H1 (cell line): ENCODE data around the gene CLEC4E. TPM values are rescaled to one million over a fixed set of nuclear protein-coding genes. Genes with fewer than 3 reads are reported as not detected.

Source experiments
- CTCF ChIA-PET: fragments of 300-600 bp; sonication (Branson Sonifier 250); formaldehyde crosslinking; loops from one replicate; lab custom pipeline; 2021; ENCODE audit not compliant: partially characterized antibody; lab: Charles Lee
- POLR2A ChIA-PET: fragments of 300-600 bp; sonication (Branson Sonifier 250); formaldehyde crosslinking; loops from one replicate; lab custom pipeline; 2021; ENCODE audit warnings: inconsistent platforms; ENCODE audit not compliant: partially characterized antibody; lab: Charles Lee
- DNase-seq, 2 experiments: peaks; one replicate each; pipeline versions ENCODE4 v3.0.0 to v3.0.0-alpha.2; 2010 to 2022; ENCODE audit warnings: low spot score in 2 of 2, low read depth in 1 of 2, mixed read lengths in 1 of 2
- FAIRE-seq: peaks from 2 replicates; lab custom pipeline; 2011; peaks lifted over from hg19 to GRCh38; lab: Jason Lieb, UNC
- H2AFZ ChIP-seq: 2 replicates; pipeline ENCODE4 v1.8.1; 2012; ENCODE audit warnings: low read length, inconsistent platforms
- H2AK5ac ChIP-seq: 2 replicates; pipeline ENCODE4 v1.6.1; 2013; ENCODE audit warnings: low read depth, low read length
- H2BK120ac ChIP-seq: replicated peaks from 2 replicates; pipeline ENCODE3; 2013; ENCODE audit warnings: low read depth, low read length, inconsistent platforms
- H2BK12ac ChIP-seq: 2 replicates; pipeline ENCODE4 v1.6.1; 2013; ENCODE audit warnings: low read depth, low read length
- H2BK15ac ChIP-seq: 2 replicates; pipeline ENCODE4 v1.6.1; 2013; ENCODE audit warnings: low read length
- H2BK20ac ChIP-seq: 2 replicates; pipeline ENCODE4 v1.6.1; 2013; ENCODE audit warnings: low read length
- H2BK5ac ChIP-seq: 2 replicates; pipeline ENCODE4 v1.6.1; 2013; ENCODE audit warnings: low read depth, low read length
- H3K14ac ChIP-seq: 2 replicates; pipeline ENCODE4 v1.6.1; 2013; ENCODE audit warnings: inconsistent platforms; ENCODE audit not compliant: insufficient read length
- H3K18ac ChIP-seq: 2 replicates; pipeline ENCODE4 v1.6.1; 2013; ENCODE audit warnings: low read length; ENCODE audit errors: extremely low read depth
- H3K23ac ChIP-seq: 2 replicates; pipeline ENCODE4 v1.6.1; 2013; ENCODE audit warnings: inconsistent platforms; ENCODE audit not compliant: insufficient read length
- H3K23me2 ChIP-seq: 2 replicates; pipeline ENCODE4 v1.6.1; 2013; ENCODE audit warnings: low read depth, low read length
- H3K27ac ChIP-seq: 2 replicates; pipeline ENCODE4 v1.6.1; 2011; ENCODE audit warnings: low read depth, low read length, inconsistent platforms
- H3K27me3 ChIP-seq, 4 experiments: replicated peaks in 1 of 4; 1 replicate in 1 of 4; 2 replicates in 3 of 4; pipeline versions ENCODE4 v1.6.1 to v1.8.1; 2011 to 2013; ENCODE audit warnings: low read length in 3 of 4, mild to moderate bottlenecking in 3 of 4, inconsistent platforms in 2 of 4, mixed read lengths in 2 of 4, moderate library complexity in 1 of 4; ENCODE audit not compliant: control insufficient read depth in 3 of 4, insufficient read depth in 3 of 4; ENCODE audit errors: extremely low read depth in 1 of 4
- H3K36me3 ChIP-seq, 4 experiments: 2 replicates each; pipeline versions ENCODE4 v1.6.1 to v1.8.1; 2011 to 2013; ENCODE audit warnings: mild to moderate bottlenecking in 4 of 4, low read length in 3 of 4, moderate library complexity in 2 of 4, control low read depth in 1 of 4, inconsistent platforms in 1 of 4; ENCODE audit not compliant: insufficient read depth in 4 of 4, control insufficient read depth in 2 of 4
- H3K4ac ChIP-seq: replicated peaks from 2 replicates; pipeline ENCODE3; 2013; ENCODE audit warnings: low read length, low read depth, mixed read lengths, inconsistent platforms; ENCODE audit not compliant: insufficient read length
- H3K4me1 ChIP-seq, 4 experiments: replicated peaks in 1 of 4; 1 replicate in 1 of 4; 2 replicates in 3 of 4; pipeline versions ENCODE4 v1.6.1 to v1.8.1; 2011 to 2013; ENCODE audit warnings: low read length in 3 of 4, inconsistent platforms in 2 of 4, mixed read lengths in 1 of 4; ENCODE audit not compliant: insufficient read depth in 4 of 4, control insufficient read depth in 3 of 4
- H3K4me2 ChIP-seq, 2 experiments: 2 replicates each; pipeline versions ENCODE4 v1.6.1 to v1.8.1; 2011 to 2013; ENCODE audit warnings: low read depth in 2 of 2, low read length in 2 of 2, control low read depth in 1 of 2, inconsistent platforms in 1 of 2, mild to moderate bottlenecking in 1 of 2; ENCODE audit not compliant: insufficient read depth in 1 of 2
- H3K4me3 ChIP-seq, 4 experiments: fragments of 200-600, 300-600 bp in 1 of 4; sonication (generic), shearing (Covaris generic), sonication (Bioruptor Twin) in 1 of 4; 2 replicates each; pipeline versions ENCODE4 v1.5.1 to v1.8.1; 2011 to 2016; ENCODE audit warnings: low read length in 4 of 4, low read depth in 3 of 4, control low read depth in 2 of 4, inconsistent platforms in 2 of 4, mild to moderate bottlenecking in 2 of 4, mixed read lengths in 1 of 4, moderate library complexity in 1 of 4; ENCODE audit not compliant: insufficient read depth in 2 of 4; ENCODE audit errors: extremely low read depth in 1 of 4
- H3K56ac ChIP-seq: replicated peaks from 2 replicates; pipeline ENCODE3; 2013; ENCODE audit warnings: low read depth, mild to moderate bottlenecking, mixed read lengths, low read length, inconsistent platforms; ENCODE audit not compliant: insufficient read length
- H3K79me1 ChIP-seq: 2 replicates; pipeline ENCODE4 v1.6.1; 2013; ENCODE audit warnings: low read depth, low read length, control low read depth
- H3K79me2 ChIP-seq, 2 experiments: 2 replicates each; pipeline versions ENCODE4 v1.6.1 to v1.8.1; 2012 to 2013; ENCODE audit warnings: low read length in 2 of 2, mild to moderate bottlenecking in 2 of 2, inconsistent platforms in 1 of 2; ENCODE audit not compliant: insufficient read depth in 2 of 2, control insufficient read depth in 1 of 2
- H3K9ac ChIP-seq, 4 experiments: replicated peaks in 1 of 4; 1 replicate in 1 of 4; 2 replicates in 3 of 4; pipeline versions ENCODE4 v1.6.1 to v1.8.1; 2011 to 2013; ENCODE audit warnings: low read depth in 3 of 4, low read length in 3 of 4, control low read depth in 2 of 4, mild to moderate bottlenecking in 2 of 4, moderate library complexity in 2 of 4, inconsistent platforms in 1 of 4; ENCODE audit errors: extremely low read depth in 1 of 4
- H3K9me3 ChIP-seq, 2 experiments: 2 replicates each; pipeline versions ENCODE4 v1.6.1 to v1.8.1; 2012 to 2013; ENCODE audit warnings: mild to moderate bottlenecking in 2 of 2, moderate library complexity in 2 of 2, control low read depth in 1 of 2, inconsistent platforms in 1 of 2, low read depth in 1 of 2, low read length in 1 of 2, mixed read lengths in 1 of 2; ENCODE audit not compliant: insufficient read depth in 2 of 2
- H4K20me1 ChIP-seq, 2 experiments: replicated peaks in 1 of 2; 2 replicates each; pipeline versions ENCODE3 to v1.8.1; 2011 to 2013; ENCODE audit warnings: inconsistent platforms in 2 of 2, low read length in 2 of 2, mild to moderate bottlenecking in 1 of 2; ENCODE audit not compliant: insufficient read depth in 2 of 2, control insufficient read depth in 1 of 2
- H4K5ac ChIP-seq: 2 replicates; pipeline ENCODE4 v1.6.1; 2013; ENCODE audit warnings: low read length, low read depth, mixed read lengths, inconsistent platforms; ENCODE audit not compliant: insufficient read length
- H4K8ac ChIP-seq: 2 replicates; pipeline ENCODE4 v1.8.0; 2013; ENCODE audit warnings: mild to moderate bottlenecking, moderate library complexity, low read length, inconsistent platforms; ENCODE audit not compliant: insufficient read depth; ENCODE audit errors: extremely low read depth
- H4K91ac ChIP-seq: replicated peaks from 2 replicates; pipeline ENCODE3; 2013; ENCODE audit warnings: low read length, mixed read lengths, inconsistent platforms; ENCODE audit not compliant: insufficient read length
- ZNF274 ChIP-seq: IDR thresholded peaks from 2 replicates; pipeline ENCODE4 v1.7.0; 2012; ENCODE audit warnings: low read length, borderline replicate concordance; ENCODE audit errors: extremely low read depth
- polyA plus RNA-seq, 7 experiments: library from polyadenylated mRNA; depleted of rRNA in 3 of 7; stranded (reverse) in 5 of 7; unstranded in 2 of 7; fragments of >200 nt in 5 of 7; fragments of 200-250 nt in 2 of 7; gene quantifications; 1 replicate in 5 of 7; 2 replicates in 1 of 7; 4 replicates in 1 of 7; pipeline versions ENCODE4 v1.2.1 to v1.2.3, GENCODE V29; 2011 to 2013; ENCODE audit warnings: missing spikeins in 2 of 7, mixed read lengths in 2 of 7
- total RNA-seq: library from RNA; stranded (reverse); fragmentation: NEBNext Ultra II Directional; extraction: Animal tissue kit (Norgen Biotek cat#: 25700); gene quantifications from 2 replicates; pipeline ENCODE4 v1.2.1, GENCODE V29; 2021
- TF ChIP-seq, protein P1 (sequence below), 3 experiments: IDR thresholded peaks; 1 replicate in 2 of 3; 2 replicates in 1 of 3; pipeline versions ENCODE4 v1.5.1 to v1.6.1; 2011; ENCODE audit warnings: low read length in 3 of 3, mild to moderate bottlenecking in 3 of 3, inconsistent platforms in 2 of 3, low read depth in 1 of 3, moderate library complexity in 1 of 3; ENCODE audit not compliant: insufficient read depth in 1 of 3; ENCODE audit errors: control extremely low read depth in 1 of 3

The CLEC4E gene
- total and polyA plus RNA-seq, 2 of the 8 experiments (the other 6 are each of a cell fraction or from before 2014, with no cell fraction given) = 0.03 TPM; not detected in 1

GRCh38 chr12:8566525-8566924, 25.8 kb upstream of the CLEC4E start:
- Histone ChIP-seq H4K8ac (no peak overlapping the region), H3K18ac (no peak overlapping the region), H3K4ac (no peak overlapping the region), H2BK120ac (no peak overlapping the region), H3K14ac (no peak overlapping the region), H4K91ac (no peak overlapping the region), H2BK12ac (no peak overlapping the region), H2AK5ac (no peak overlapping the region), H2BK20ac (no peak overlapping the region), H4K20me1 (no peaks in the 10 kb centered on the region), H3K27ac (no peak overlapping the region), H3K9me3 (peaks cover 8 to 13% of the 10 kb centered on the region in 2 experiments), H2AFZ (no peak overlapping the region), H3K9ac (no peak overlapping the region), H3K23ac (no peak overlapping the region), H2BK5ac (no peak overlapping the region), H3K79me1 (no peaks in the 10 kb centered on the region), H3K27me3 (no peaks in the 10 kb centered on the region), H2BK15ac (no peak overlapping the region), H3K36me3 (no peaks in the 10 kb centered on the region), H3K4me1 (peaks cover 0 to 11% (median 6%) of the 10 kb centered on the region in 4 experiments; a peak in 6 of 7 replicates), H3K4me2 (no peak overlapping the region), H3K4me3 (no peak overlapping the region), H3K56ac (no peak overlapping the region), H4K5ac (no peak overlapping the region), H3K79me2 (no peaks in the 10 kb centered on the region), H3K23me2 (no peaks in the 10 kb centered on the region)
- no peak for TF ChIP-seq ZNF274
- TF ChIP-seq, protein P1, sequence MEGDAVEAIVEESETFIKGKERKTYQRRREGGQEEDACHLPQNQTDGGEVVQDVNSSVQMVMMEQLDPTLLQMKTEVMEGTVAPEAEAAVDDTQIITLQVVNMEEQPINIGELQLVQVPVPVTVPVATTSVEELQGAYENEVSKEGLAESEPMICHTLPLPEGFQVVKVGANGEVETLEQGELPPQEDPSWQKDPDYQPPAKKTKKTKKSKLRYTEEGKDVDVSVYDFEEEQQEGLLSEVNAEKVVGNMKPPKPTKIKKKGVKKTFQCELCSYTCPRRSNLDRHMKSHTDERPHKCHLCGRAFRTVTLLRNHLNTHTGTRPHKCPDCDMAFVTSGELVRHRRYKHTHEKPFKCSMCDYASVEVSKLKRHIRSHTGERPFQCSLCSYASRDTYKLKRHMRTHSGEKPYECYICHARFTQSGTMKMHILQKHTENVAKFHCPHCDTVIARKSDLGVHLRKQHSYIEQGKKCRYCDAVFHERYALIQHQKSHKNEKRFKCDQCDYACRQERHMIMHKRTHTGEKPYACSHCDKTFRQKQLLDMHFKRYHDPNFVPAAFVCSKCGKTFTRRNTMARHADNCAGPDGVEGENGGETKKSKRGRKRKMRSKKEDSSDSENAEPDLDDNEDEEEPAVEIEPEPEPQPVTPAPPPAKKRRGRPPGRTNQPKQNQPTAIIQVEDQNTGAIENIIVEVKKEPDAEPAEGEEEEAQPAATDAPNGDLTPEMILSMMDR (IDR thresholded peaks at IDR 0.05; ENCODE audit: control extremely low read depth in 1 of 3, insufficient read depth in 1 of 3, low read depth in 1 of 3, low read length in 3 of 3) = peak in 1 of 3 experiments; percentile 29; a peak in 1 of 4 replicates
- FAIRE-seq = peak; percentile 58
- ChIA-PET CTCF (interaction anchor here (1.0 to 1.9 kb wide), 2 partner anchors 13 to 22 kb away, joined by 3 to 4 read pairs; no protein-coding TSS in a partner anchor), POLR2A (no interaction called here)
- DNase-seq = no peak
